Mesendoderm (in vitro differentiated cells): ENCODE results near the gene CASZ1.

Source experiments
- DNase-seq: peaks from one replicate; pipeline ENCODE4 v3.0.0; 2013
- H2AK5ac ChIP-seq: 2 replicates; pipeline ENCODE4 v1.6.1; 2013; ENCODE audit warnings: low read length, inconsistent platforms
- H2BK120ac ChIP-seq: 2 replicates; pipeline ENCODE4 v1.6.1; 2013; ENCODE audit warnings: low read depth, mild to moderate bottlenecking, low read length, moderate library complexity, mixed read lengths
- H2BK15ac ChIP-seq: replicated peaks from 2 replicates; pipeline ENCODE4 v1.6.1; 2013; ENCODE audit warnings: low read depth, mild to moderate bottlenecking, moderate library complexity
- H2BK5ac ChIP-seq: 2 replicates; pipeline ENCODE4 v1.6.1; 2013; ENCODE audit warnings: low read length, inconsistent platforms
- H3K18ac ChIP-seq: 2 replicates; pipeline ENCODE4 v1.6.1; 2013; ENCODE audit warnings: mild to moderate bottlenecking, low read length, mixed read lengths
- H3K23ac ChIP-seq: one replicate; pipeline ENCODE4 v1.6.1; 2013; ENCODE audit warnings: low read length
- H3K27ac ChIP-seq: 2 replicates; pipeline ENCODE4 v1.5.1; 2013; ENCODE audit warnings: low read depth, mild to moderate bottlenecking, inconsistent platforms, low read length, moderate library complexity
- H3K27me3 ChIP-seq: 2 replicates; pipeline ENCODE4 v1.6.1; 2013; ENCODE audit warnings: low read length, control low read depth, mild to moderate bottlenecking, inconsistent platforms; ENCODE audit not compliant: insufficient read depth, poor library complexity
- H3K36me3 ChIP-seq: 2 replicates; pipeline ENCODE4 v1.6.1; 2013; ENCODE audit warnings: low read length, inconsistent platforms; ENCODE audit not compliant: control insufficient read depth, insufficient read depth
- H3K4ac ChIP-seq: one replicate; pipeline ENCODE4 v1.6.1; 2013; ENCODE audit warnings: low read depth, mild to moderate bottlenecking, low read length, moderate library complexity
- H3K4me1 ChIP-seq: 2 replicates; pipeline ENCODE4 v1.6.1; 2013; ENCODE audit warnings: low read depth, low read length, inconsistent platforms; ENCODE audit not compliant: control insufficient read depth
- H3K4me2 ChIP-seq: 2 replicates; pipeline ENCODE4 v1.6.1; 2013; ENCODE audit warnings: low read length
- H3K4me3 ChIP-seq: 2 replicates; pipeline ENCODE4 v1.5.1; 2013; ENCODE audit warnings: mild to moderate bottlenecking, low read length
- H3K56ac ChIP-seq: one replicate; pipeline ENCODE4 v1.6.1; 2013; ENCODE audit warnings: low read length
- H3K79me1 ChIP-seq: 2 replicates; pipeline ENCODE4 v1.6.1; 2013; ENCODE audit warnings: low read length, inconsistent platforms
- H3K79me2 ChIP-seq: 2 replicates; pipeline ENCODE4 v1.6.1; 2013; ENCODE audit warnings: mild to moderate bottlenecking, low read length; ENCODE audit not compliant: control insufficient read depth, insufficient read depth
- H3K9ac ChIP-seq: 2 replicates; pipeline ENCODE4 v1.6.1; 2013; ENCODE audit warnings: low read length, inconsistent platforms
- H4K5ac ChIP-seq: one replicate; pipeline ENCODE4 v1.6.1; 2013; ENCODE audit warnings: low read length
- H4K8ac ChIP-seq: one replicate; pipeline ENCODE4 v1.6.1; 2013; ENCODE audit warnings: low read depth, mild to moderate bottlenecking, control low read depth, low read length, moderate library complexity
- WGBS: extraction: QIAGEN DNeasy Blood & Tissue Kit; methylation state at CpG from one replicate; pipeline ENCODE4 v1.1.7; 2013; ENCODE audit warnings: low lambda C conversion rate, missing lambda C conversion rate; ENCODE audit not compliant: insufficient coverage; ENCODE audit errors: extremely low coverage; 5-methylcytosine and 5-hydroxymethylcytosine counted together

CASZ1 gene

GRCh38 chr1:10594595-10595223 is 201.7 kb downstream of the CASZ1 start:
- Histone ChIP-seq H2AK5ac (no peak overlapping the region), H4K5ac (no peak overlapping the region), H3K79me1 (no peaks in the 10 kb centered on the region), H3K27me3 (no peaks in the 10 kb centered on the region), H2BK5ac (no peak overlapping the region), H3K56ac (no peak overlapping the region), H3K79me2 (no peaks in the 10 kb centered on the region), H3K4ac (no peak overlapping the region), H3K23ac (no peak overlapping the region), H2BK120ac (no peak overlapping the region), H2BK15ac (no peak overlapping the region), H3K27ac (no peak overlapping the region), H3K36me3 (no peaks in the 10 kb centered on the region), H4K8ac (no peak overlapping the region), H3K4me1 (no peaks in the 10 kb centered on the region), H3K18ac (no peak overlapping the region), H3K4me3 (no peak overlapping the region), H3K4me2 (no peak overlapping the region), H3K9ac (no peak overlapping the region)
- WGBS = no CpG with 5 or more reads among the region's 9 CpGs
- DNase-seq = no peak

DNA sequence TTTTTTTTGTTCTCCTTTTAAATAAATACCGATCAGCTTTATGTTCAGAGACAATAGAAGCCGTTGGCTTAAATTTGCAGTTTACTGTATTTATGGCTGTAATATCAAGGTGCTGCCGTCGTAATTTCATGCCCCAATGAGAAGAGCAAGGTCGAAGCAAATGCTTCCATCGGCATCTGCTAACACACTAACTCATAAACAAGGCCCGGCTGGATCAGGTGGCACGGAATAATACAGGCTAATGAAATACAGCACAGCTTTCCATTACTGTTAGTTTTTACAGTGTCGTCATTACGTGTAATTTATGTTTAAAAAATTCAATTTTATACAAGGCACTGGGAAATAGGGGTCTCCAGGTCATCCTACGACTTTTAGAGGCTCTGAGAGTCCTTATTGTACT is 202.7 kb downstream of the CASZ1 start:
- Histone ChIP-seq H4K5ac (no peak overlapping the region), H2BK15ac (no peak overlapping the region), H3K18ac (no peak overlapping the region), H3K27ac (no peak overlapping the region), H3K4me2 (no peak overlapping the region), H4K8ac (no peak overlapping the region), H2AK5ac (no peak overlapping the region), H3K23ac (no peak overlapping the region), H3K9ac (no peak overlapping the region), H3K27me3 (no peaks in the 10 kb centered on the region), H3K4ac (no peak overlapping the region), H2BK5ac (no peak overlapping the region), H2BK120ac (no peak overlapping the region), H3K79me1 (no peaks in the 10 kb centered on the region), H3K36me3 (no peaks in the 10 kb centered on the region), H3K4me3 (no peak overlapping the region), H3K79me2 (no peaks in the 10 kb centered on the region), H3K4me1 (no peaks in the 10 kb centered on the region), H3K56ac (no peak overlapping the region)
- no CpG with 5 or more reads among the region's 11 CpGs for WGBS
- DNase-seq = no peak

DNA sequence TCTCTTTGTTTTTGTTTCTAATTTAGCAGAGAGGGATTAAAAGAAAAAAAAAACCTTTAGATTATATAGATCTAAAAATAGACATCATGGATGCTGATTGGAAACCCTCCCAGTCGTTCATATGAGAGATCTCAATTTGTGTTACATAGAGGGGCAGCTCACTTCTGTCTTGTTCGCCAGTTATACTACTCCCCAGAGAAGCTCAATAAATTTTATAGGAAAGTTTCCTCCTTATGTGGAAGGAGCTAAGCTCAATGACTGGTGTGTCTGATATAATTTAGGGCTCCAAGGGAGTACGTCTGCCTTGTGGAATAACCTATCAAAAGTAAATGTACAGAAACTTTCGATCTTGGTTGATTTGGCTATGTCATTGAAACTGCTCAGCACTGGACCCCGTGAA is 204.1 kb downstream of the CASZ1 start:
- no peaks in the 10 kb centered on the region for H3K79me1 ChIP-seq

DNA sequence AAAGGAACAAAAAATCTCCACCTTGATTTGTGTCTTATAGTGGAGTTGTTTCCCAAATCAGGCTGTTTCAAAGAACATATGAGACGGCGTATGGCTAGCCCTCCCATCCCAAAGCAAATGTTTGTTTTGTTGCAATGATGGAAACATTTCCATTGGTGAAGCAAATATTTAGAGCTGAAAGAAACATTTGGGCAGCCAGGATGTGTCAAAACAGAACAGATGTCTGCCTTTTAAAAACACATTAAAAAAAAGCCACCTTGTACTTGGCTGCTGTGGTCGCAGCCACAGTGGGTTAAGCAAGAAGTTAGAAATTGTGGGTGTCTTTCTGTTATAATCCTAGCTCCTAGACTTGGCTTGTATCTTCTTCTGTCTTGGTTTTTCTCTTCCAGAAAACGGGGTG is 205.4 kb downstream of the CASZ1 start:
- Histone ChIP-seq H4K8ac (no peak overlapping the region), H3K4me1 (no peaks in the 10 kb centered on the region), H3K79me1 (no peaks in the 10 kb centered on the region), H2AK5ac (no peak overlapping the region), H2BK120ac (no peak overlapping the region), H2BK15ac (no peak overlapping the region), H3K56ac (no peak overlapping the region), H3K27me3 (no peaks in the 10 kb centered on the region), H3K23ac (no peak overlapping the region), H3K4me3 (no peak overlapping the region), H3K9ac (no peak overlapping the region), H3K36me3 (no peaks in the 10 kb centered on the region), H3K79me2 (no peaks in the 10 kb centered on the region), H3K4ac (no peak overlapping the region), H3K4me2 (no peak overlapping the region), H4K5ac (no peak overlapping the region), H2BK5ac (no peak overlapping the region), H3K27ac (no peak overlapping the region), H3K18ac (no peak overlapping the region)
- no peak for DNase-seq
- no CpG with 5 or more reads among the region's 4 CpGs for WGBS

More for the DNA sequence above, 204.1 kb downstream of the CASZ1 start:
- H2BK120ac ChIP-seq = no peak overlapping the region
- H3K56ac ChIP-seq = no peak overlapping the region
- no peak overlapping the region for H3K23ac ChIP-seq
- no peaks in the 10 kb centered on the region for H3K36me3 ChIP-seq
- H2BK15ac ChIP-seq = no peak overlapping the region
- no peaks in the 10 kb centered on the region for H3K27me3 ChIP-seq
- H3K4ac ChIP-seq = no peak overlapping the region
- no peak overlapping the region for H3K4me2 ChIP-seq
- no peak overlapping the region for H4K5ac ChIP-seq
- no peaks in the 10 kb centered on the region for H3K79me2 ChIP-seq
- no peaks in the 10 kb centered on the region for H3K4me1 ChIP-seq
- H3K18ac ChIP-seq = no peak overlapping the region
- WGBS = no CpG with 5 or more reads among the region's 5 CpGs
- no peak overlapping the region for H3K9ac ChIP-seq
- no peak overlapping the region for H2AK5ac ChIP-seq
- DNase-seq = no peak
- no peak overlapping the region for H2BK5ac ChIP-seq
- no peak overlapping the region for H3K4me3 ChIP-seq
- no peak overlapping the region for H4K8ac ChIP-seq
- no peak overlapping the region for H3K27ac ChIP-seq

DNA sequence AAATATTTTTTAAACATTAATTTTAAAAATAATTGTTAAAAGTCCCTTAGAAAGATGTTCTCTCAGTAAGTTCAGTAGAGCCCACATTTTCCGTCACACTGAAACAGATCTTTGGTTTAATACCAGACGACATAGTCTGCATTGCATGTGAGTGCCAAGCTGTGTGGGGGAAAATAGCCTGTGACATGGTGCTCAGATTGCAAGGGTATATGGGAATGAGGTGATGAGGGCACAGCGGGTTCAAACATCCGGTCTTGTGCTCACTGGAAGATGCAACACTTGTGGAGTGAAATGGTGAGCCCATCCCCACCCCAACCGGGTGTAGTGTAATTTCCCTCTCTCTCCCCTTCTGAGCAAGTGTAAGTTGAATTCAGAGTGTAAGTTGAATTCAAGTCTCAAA is 207.4 kb downstream of the CASZ1 start:
- Histone ChIP-seq H3K79me2 (no peaks in the 10 kb centered on the region), H3K9ac (no peak overlapping the region), H3K79me1 (no peaks in the 10 kb centered on the region), H4K8ac (no peak overlapping the region), H3K4me2 (no peak overlapping the region), H3K27ac (no peak overlapping the region), H3K23ac (no peak overlapping the region), H2BK120ac (no peak overlapping the region), H3K36me3 (no peaks in the 10 kb centered on the region), H4K5ac (no peak overlapping the region), H3K27me3 (no peaks in the 10 kb centered on the region), H2BK5ac (no peak overlapping the region), H2AK5ac (no peak overlapping the region), H3K4ac (no peak overlapping the region), H3K56ac (no peak overlapping the region), H2BK15ac (no peak overlapping the region), H3K18ac (no peak overlapping the region), H3K4me1 (no peaks in the 10 kb centered on the region), H3K4me3 (no peak overlapping the region)
- no peak for DNase-seq
- WGBS = no CpG with 5 or more reads among the region's 5 CpGs

GRCh38 chr1:10588640-10589039 is 207.8 kb downstream of the CASZ1 start:
- Histone ChIP-seq H3K18ac (no peak overlapping the region), H3K4ac (no peak overlapping the region), H3K4me2 (no peak overlapping the region), H2BK5ac (no peak overlapping the region), H3K79me2 (no peaks in the 10 kb centered on the region), H4K5ac (no peak overlapping the region), H2BK120ac (no peak overlapping the region), H3K27ac (no peak overlapping the region), H3K79me1 (no peaks in the 10 kb centered on the region), H2AK5ac (no peak overlapping the region), H3K4me3 (no peak overlapping the region), H3K36me3 (no peaks in the 10 kb centered on the region), H3K56ac (no peak overlapping the region), H3K27me3 (no peaks in the 10 kb centered on the region), H2BK15ac (no peak overlapping the region), H3K9ac (no peak overlapping the region), H3K4me1 (no peaks in the 10 kb centered on the region), H3K23ac (no peak overlapping the region), H4K8ac (no peak overlapping the region)
- DNase-seq = no peak
- WGBS = no CpG with 5 or more reads among the region's 5 CpGs
